HG03097 (cell line): ENCODE results near the gene SERPINB5.
"Not testable (repeated sequence)": the region's sequence is repeated elsewhere in the genome, so short reads cannot be mapped to it uniquely, and the experiment has no call there.

ENCODE experiments used
- ATAC-seq: cut with Tn5 transposase; IDR thresholded peaks from one replicate; pipeline ENCODE4 v1.9.1; 2021; ENCODE audit not compliant: unreplicated experiment, low FRiP score

SERPINB5 gene, protein sequence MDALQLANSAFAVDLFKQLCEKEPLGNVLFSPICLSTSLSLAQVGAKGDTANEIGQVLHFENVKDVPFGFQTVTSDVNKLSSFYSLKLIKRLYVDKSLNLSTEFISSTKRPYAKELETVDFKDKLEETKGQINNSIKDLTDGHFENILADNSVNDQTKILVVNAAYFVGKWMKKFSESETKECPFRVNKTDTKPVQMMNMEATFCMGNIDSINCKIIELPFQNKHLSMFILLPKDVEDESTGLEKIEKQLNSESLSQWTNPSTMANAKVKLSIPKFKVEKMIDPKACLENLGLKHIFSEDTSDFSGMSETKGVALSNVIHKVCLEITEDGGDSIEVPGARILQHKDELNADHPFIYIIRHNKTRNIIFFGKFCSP

DNA sequence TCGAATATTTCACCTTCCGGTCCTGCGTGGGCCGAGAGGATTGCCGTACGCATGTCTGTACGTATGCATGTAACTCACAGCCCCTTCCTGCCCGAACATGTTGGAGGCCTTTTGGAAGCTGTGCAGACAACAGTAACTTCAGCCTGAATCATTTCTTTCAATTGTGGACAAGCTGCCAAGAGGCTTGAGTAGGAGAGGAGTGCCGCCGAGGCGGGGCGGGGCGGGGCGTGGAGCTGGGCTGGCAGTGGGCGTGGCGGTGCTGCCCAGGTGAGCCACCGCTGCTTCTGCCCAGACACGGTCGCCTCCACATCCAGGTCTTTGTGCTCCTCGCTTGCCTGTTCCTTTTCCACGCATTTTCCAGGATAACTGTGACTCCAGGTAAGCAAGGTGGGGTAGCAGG, at the start of gene SERPINB5:
Gene SERPINB5, plus strand, starts transcription at position 291 of the 400 bp plus-strand sequence. CDS start 7,471 bp downstream, outside the sequence.
- no peak for ATAC-seq

DNA sequence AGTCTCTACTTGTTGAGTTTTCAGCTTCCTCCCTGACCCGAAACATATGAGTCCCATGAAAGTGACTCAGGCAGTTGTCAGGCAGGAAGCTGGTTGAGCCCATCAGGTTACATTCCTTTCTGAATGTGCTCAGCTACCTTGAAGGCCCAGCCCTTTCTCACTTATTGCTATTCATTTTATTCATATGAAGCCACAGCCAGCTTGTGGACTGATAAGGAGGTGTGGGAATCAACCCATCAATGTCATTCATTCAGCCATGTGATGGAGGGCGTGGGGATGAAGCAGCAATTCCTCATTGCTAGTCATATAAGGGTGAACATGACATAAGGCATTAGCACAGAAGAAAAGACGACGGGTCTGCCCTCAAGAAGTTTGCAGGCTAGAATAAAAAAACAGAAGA, 49.2 kb upstream of the SERPINB5 start:
- no peak for ATAC-seq

DNA sequence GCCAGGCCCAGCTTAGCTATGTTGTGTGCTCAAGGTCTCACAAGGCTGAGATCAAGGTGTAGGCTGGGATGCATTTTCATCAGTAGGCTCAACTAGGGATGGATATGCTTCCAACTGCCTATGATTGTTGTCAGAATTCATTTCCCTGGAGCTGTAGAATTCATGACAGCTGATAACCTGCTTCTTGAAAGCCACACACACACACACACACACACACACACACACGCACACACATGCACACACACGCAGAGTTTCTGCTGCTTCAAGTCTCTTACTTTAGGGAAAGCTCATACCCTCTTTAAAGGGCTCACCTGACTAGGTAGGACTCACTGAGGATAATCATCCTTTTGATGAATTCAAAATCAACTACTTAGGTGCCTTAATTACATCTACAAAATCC, 46.2 kb upstream of the SERPINB5 start:
- ATAC-seq: no peak

DNA sequence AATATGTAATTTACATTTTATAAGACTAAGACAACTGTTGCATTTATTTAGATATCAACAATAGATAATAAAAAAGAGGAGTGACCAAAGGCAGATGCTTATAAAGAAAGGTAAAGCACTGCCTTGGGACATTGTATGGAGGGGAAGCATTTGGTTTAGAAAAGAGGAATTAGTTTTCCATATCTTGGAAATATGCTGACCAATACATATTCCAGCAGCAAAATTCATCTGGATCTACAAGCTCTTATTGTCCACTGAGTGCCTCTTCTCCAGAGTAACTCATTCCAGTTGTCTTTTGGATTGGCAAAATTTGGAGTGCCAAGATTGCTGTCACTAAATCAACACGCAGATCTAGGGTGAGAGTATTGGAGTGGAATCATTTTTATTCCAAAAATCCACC, 45.6 kb upstream of the SERPINB5 start:
- no peak for ATAC-seq

DNA sequence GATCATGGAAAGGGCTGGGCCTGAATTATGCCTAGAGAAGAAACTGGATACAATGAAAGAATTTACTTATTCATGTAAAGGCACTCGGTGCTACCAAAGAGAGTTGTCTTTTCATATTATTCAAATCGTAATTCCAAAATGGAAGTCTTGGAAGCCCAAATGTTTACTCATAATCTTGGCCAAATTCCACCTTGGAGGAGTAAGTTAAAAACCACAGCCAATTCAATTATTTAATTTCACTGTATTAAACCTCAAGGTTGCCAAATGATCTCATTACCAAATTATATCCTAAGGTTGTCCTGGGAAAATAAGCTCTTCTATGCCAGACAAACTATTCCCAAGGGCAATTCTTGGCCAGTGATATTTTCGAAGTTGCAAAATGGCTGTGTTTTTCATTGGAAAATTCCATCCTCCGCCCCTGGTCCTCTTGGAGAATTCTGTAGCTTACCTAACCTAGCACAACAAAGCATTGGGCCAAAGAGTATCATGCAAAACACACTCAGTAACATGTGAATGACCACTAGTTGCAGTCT, 43.4 kb upstream of the SERPINB5 start:
- ATAC-seq: no peak

DNA sequence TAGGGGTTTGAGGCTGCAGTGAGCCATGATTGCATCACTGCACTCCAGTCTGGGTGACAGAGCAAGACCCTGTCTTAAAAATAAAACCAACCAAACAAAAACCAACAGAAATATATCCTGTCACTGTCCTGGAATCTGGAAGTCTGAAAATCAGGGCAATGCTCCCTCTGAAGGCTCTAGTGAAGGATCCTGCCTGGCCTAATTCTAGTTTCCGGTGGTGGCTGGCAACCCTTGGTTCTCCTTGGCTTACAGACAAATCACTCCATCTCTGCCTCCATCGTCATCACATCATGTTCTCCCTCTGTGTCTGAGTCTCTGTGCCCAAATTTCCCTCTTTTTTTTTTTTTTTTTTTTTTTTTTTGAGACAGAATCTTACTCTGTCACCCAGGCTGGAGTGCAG, 38.6 kb upstream of the SERPINB5 start:
- ATAC-seq: no peak

DNA sequence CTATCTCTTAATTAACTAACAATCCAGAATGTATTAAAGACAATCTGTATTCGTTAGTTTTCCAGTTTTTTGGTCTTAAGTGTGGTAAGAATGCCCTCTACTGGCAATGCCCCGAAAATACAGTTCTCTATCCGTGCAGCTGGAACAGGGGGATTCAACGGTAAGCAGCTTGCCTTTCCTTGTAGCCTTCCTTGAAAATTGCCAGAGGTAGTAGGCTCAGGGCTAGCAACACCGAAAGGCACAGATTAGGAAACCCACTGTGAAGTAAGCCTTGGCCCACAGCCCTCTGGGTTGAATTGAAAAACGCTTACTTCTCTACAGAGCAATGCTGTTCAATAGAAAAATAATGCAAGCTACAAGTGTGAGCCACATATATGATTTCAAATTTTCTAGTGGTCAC, 37.4 kb upstream of the SERPINB5 start:
- ATAC-seq: no peak

DNA sequence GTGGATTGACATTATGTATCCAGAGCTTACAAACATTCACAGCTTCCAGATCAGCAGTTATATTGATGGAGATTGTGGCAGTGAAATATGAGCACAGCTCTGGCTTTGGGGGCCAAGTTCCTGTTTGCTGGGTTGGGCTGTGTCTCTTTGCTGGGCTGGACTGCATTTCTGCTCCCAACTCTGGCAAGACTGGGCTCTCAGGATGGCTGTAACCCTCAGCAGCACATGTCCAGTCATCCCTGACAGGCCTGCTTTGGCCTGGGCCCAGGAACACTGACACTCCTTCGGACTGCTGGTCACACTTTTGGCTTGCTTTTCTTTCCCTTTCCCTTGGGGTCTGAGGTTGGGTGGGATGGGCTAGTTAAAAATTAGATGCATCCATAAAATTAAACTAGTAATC, 36.5 kb upstream of the SERPINB5 start:
- no peak for ATAC-seq

DNA sequence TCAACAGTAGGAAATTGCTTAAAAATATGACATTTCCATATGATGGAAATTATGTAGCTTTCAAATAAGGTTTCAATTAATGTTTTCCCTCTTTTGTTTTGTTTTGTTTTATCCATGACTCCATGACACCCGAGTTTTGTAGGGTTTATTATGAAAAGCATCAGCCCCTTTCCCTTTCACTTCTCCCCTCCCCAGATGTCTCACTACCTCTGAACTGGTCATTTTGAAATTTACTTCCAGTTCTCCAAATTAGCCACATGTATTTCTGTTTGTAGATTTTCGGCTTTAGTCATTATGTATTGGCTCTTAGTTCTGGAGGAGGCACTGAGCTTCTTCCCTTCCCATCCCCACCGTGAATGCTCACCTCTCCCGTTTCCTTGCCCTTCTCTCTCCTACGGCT, 35.9 kb upstream of the SERPINB5 start:
- ATAC-seq: no peak

DNA sequence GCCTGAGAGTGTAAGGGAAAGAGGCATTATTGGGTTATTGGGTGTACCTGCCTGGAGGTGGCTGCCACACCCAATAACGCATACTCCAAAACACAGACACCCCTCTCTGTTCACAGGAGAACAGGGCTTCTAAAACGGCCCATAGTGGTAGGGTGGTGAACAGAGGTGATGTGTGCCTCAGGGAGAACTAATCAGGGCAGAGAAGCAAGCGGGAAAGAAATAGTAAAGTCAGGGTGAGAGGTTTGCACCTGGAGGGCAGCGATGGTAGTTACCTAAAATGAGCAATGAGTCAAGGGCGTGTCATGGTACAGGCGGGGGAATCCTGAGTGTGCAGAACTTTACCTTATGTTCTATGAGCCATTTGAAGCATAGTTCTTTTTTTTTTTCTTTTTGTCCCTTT, 32.9 kb upstream of the SERPINB5 start:
- no peak for ATAC-seq

DNA sequence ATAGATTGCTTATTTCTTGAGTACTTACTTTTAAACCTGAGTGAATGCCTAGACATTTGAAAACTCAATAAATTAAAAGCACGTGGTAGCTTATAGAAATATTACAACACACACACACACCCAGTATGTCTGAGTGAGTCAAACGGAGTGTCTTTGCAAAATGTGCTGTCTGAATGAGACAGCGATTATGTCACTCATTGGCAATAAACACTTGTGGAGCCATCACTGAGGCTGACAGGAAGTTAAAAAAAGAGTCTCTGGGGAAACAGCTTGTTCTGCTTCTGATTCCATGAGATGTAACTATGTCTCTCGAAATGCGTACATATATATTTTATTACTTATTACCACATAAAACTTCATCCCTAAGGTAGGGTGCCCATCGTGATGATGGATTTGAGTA, 32.2 kb upstream of the SERPINB5 start:
- no peak for ATAC-seq

DNA sequence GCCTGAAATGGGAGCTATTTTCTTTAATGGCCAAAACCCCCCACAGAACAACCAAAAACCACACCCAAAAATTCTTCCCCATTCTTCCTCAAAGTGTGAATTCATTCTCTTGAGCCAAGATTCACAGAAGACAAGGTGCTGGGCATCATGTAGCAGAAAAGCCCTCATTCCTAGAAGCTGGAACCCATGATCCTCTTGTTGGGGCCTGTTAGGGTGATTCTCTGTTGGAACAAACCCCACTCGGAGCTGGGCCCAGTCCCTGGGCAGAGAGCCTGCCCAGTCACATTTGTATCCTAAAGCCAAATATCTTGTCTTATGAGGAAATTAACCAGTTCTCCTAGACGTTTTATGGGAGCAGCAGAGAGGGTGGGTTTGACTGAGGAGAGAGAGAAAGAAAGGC, 31.7 kb upstream of the SERPINB5 start:
- ATAC-seq: no peak

DNA sequence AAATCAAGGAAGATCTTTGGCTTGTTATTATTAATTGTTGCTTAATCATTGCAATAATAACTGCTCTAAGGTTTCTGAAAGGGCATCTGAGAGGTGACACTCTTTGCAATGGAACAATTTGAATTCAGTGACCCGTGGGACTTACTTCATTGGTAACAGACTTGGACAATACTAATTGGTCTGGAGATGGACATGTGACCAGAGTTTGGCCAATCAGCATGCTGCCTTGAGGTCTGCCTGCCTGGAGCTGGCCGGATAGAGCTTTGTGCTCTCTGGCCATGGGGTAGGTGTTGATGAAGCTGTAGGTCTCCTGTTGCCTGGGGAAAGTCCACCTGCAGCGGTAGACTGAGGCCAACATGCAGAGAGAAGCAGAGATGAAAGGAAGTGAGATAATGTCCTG, 30.5 kb upstream of the SERPINB5 start:
- ATAC-seq: no peak

DNA sequence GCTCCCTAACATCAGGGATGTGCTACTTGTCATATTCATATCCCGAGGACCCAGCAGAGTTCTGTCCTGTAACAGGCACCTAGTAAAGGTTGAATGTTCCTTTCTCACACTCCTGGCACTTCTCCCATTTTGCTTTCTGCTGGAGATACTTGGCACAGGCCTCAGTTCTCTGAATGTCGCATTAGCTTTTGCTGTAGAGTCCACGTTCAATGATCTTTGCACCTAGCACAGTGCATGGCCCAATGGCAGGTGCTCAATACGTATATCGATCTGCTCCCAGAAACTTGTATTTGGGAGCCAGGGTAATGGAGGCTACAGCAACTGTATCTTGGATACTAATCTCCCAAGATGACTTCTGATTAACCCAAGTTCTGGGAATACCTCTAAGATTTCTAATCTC, 29.7 kb upstream of the SERPINB5 start:
- ATAC-seq: no peak

DNA sequence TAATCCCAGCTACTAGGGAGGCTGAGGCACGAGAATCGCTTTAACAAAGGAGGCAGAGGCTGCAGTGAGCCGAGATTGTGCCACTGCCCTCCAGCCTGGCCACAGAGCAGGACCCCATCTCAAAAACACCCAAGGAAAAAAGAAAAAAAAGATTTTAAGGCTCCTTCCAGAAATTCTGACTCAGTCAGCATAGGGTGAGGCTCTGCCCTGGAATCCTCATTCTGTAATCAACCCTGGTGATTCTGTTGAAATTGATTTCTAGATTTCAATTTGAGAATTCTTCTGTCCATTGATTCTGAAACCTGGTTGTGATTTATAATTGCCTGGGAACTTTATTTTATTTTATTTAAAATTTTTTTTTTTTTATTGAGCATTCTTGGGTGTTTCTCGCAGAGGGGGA, 27.3 kb upstream of the SERPINB5 start:
- no peak for ATAC-seq

DNA sequence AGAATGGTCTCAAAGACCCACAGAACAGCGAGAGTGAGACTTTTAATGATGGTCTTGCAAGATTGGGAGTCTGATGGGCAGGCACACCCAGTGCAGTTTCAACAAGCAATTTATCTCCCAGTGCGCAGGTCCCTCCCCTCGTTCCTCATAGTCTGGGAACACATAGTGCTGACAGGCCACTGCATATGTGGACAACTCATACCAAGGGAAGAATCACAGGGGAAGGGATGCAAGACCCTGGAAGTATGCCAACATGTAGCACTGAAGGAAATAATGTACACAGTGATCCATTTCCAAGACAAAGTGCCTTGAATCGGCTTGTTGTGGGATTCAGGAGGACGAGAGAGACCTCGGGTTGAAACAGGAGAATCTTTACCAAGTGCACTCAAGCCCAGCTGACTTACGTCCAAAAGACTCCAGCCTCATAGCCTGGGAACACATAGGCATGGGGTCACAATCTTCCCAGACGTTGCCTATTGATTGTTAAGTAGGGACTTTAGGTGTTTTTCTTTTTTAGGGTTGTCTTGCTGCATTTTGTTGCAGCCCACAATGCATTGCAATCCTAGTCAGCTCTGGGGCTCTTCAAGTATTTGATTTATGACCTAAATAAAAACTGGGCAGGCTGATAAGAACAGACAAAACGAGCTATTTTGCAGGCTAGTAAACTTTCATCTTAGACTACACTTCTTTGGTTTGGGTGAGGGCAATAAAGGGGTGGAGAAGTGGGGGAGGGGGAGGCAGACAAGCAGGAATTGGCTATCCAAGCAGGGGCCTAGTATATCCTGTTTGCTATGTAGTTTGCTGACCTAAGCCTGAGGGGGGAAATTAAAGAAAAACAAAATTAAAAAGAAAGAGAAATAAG, 24.7 kb upstream of the SERPINB5 start:
- ATAC-seq: no peak

DNA sequence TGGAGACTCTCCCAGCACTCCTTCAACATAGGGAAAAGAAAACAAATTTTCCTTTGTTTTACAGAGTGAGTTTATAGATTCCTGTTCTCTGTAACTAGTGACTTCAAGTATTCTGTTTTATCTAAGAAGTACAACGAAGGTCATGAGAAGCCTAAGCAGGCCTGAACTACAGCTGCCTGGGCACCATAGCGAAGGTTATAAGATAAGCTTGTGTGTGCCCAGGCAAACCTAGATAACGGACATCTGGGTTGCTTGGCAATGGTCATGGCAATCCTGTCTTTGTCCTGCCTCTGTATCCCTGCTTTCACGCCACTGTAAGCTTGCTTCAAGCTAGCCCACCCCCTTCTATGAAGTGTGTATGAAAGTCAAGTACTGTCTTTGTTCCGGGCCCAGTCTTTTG, 24.0 kb upstream of the SERPINB5 start:
- not testable (repeated sequence) for ATAC-seq

DNA sequence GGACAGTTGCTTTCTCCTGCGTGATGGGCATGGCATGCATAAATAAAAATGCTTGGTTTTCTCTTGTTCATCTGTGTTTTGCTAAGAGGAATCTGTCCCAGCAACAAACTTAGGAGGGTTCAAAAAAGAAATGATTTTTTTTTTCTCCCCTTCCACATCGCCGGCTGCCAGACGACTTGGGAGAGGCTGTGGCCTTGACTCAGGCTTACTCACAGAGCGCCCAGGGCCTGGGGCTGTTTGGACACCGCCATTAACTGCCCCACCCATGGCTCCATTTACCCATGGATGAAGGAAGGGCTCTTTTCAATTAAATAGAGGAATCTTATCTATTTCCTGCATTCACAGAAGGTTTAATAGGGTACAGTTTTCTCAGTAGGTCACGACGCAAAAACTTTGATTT, 22.3 kb upstream of the SERPINB5 start:
- no peak for ATAC-seq

DNA sequence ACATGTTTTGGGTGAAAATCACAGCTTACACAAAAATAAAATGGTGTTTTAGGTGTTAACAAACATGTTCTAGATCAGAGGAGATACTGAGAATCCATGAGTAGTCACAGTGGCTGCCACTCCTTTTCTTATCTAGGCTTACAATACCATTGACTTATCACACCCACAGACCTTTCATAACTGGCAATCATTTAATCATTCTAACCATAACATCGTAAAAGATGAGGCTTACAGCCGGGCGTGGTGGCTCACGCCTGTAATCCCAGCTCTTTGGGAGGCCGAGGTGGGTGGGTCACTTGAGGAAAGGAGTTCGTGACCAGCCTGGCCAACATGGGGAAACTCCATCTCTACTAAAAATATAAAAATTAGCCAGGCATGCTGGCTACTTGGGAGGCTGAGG, 18.8 kb upstream of the SERPINB5 start:
- no peak for ATAC-seq

DNA sequence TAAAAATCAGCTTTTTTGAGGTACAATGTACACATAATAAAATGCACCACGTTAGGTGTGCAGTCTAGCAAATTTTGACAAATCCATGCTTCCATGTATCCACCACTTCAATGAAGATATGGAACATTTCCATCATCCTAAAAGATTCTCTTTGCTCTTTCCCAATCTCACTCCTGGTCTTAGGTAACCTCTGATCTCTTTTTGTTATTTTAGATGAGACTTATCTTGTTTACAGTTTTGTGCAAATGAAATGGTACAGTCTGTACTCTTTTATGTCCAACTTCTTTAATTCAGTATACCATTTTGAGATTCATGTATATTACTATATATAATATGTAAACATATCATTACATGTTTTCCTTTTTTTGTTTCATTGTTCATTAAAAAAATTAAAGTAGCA, 16.3 kb upstream of the SERPINB5 start:
- no peak for ATAC-seq

DNA sequence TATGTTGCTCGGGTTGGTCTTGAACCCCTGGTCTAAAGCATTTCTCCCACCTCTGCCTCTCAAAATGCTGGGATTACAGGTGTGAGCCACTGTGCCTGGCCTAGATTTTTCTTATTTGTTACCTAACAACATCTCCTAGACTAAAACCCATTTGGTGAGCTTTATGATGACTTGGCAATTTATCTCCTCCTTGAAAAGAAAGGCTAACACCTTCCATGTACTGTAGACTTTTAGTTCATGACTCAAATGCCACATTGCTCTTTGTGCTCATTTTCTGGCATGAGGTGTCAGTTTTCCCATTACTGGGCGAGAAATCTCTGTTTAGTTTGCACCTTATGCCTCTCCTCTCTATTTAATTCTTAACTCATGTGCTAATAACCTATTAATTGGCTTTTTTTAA, 12.3 kb upstream of the SERPINB5 start:
- ATAC-seq: no peak

DNA sequence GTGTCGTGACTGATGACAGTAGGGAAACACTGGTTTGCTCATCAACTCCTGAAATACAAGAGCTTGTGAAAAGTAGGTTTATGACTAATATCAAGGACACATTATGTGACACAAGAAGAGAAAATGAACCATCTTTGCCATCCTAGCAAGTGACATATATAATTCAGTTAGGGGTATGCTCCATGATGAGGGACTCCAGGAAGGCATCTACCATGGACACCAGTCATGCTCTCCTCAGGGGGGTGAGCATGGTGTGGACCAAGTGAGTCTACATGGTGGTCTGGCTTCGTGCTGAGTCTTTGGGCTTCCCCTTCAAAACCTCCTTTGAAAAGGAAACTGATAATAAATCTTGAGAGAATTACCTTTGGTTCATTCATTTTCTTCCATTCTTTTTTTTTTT, 11.7 kb upstream of the SERPINB5 start:
- no peak for ATAC-seq
